ENCODE results near the gene UGP2.

DNA sequence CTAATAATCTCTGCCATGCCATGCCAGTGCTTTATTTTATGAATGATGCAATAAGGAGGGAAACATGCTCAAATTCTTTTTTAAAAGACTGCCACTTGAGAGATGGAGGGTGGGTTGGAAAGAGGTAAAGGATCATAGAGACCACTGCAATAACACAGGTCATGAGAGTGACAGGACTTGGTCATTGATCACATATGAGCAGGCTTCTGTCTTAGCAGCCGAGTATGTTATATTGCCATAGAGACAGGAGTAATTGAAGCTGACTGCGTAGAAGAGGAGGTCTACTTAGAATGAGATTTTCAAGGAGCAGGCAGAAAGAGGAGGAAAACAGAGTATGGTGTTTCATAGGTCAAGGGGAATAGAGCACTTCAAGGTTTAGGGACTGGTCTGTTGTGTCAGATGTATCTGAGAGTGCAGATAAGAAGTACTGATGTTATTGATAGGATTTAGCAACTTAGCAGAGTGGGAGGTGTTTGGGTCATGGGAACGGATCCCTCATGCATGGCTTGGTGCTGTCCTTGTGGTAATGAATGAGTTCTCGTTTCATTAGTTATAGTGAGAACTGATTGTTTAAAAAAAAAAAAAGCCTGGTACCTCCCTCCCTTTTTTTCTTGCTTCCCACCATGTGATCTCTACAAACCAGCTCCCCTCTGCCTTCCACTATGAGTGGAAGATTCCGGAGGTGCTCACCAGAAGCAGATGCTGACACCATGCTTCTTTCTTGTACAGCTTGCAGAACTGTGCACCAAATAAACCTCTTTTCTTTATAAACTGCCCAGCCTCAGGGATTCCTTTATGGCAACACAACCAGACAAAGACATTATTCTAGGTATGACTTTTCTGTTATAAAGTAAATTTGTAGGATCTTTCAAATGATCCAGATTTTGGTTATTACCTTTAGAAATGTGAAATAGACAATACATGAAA is 32.8 kb downstream of the UGP2 start:
- TF ChIP-seq, protein P1, sequence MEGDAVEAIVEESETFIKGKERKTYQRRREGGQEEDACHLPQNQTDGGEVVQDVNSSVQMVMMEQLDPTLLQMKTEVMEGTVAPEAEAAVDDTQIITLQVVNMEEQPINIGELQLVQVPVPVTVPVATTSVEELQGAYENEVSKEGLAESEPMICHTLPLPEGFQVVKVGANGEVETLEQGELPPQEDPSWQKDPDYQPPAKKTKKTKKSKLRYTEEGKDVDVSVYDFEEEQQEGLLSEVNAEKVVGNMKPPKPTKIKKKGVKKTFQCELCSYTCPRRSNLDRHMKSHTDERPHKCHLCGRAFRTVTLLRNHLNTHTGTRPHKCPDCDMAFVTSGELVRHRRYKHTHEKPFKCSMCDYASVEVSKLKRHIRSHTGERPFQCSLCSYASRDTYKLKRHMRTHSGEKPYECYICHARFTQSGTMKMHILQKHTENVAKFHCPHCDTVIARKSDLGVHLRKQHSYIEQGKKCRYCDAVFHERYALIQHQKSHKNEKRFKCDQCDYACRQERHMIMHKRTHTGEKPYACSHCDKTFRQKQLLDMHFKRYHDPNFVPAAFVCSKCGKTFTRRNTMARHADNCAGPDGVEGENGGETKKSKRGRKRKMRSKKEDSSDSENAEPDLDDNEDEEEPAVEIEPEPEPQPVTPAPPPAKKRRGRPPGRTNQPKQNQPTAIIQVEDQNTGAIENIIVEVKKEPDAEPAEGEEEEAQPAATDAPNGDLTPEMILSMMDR (IDR thresholded peaks at IDR 0.05), result no peak
- TF ChIP-seq POLR2A (IDR thresholded peaks at IDR 0.05) (no peak), POLR2AphosphoS5 (IDR thresholded peaks at IDR 0.05) (peak in 1 of 3 donors; percentile 19)

Measured in transverse colon (tissue), 4 donors.